ENCODE results near the gene NCAN.

DNA sequence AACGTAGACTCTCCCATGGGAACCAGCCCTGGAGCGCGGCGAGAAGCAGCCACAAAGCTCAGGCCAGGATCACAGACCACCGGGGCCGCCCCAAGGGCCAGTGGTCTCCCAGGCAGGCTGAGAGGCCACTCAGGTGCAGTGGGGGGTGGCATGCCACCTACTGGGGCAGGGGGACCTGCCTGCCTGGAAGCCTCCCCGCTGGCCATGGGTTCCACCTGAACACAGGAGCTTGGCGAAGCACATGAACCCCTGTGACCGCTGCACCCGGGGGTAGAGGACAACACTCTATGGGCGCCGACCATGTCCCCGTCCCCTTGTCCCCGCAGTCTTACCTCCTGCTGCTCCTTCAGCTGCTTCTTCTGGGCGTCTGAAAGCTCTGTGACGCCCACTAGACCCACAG lies 68.1 kb downstream of the NCAN start:
- TF ChIP-seq CTCF (IDR thresholded peaks at IDR 0.05), result no peak
- no peak for TF ChIP-seq POLR2A (IDR thresholded peaks at IDR 0.05)
